Neural cell (in vitro differentiated cells): Measurements from ENCODE around the gene FBXW8. TPM values are rescaled to one million over a fixed set of nuclear protein-coding genes. Genes with fewer than 3 reads are reported as not detected.

ENCODE experiments used
- H2AFZ ChIP-seq: fragments of 200-600, 300-800 bp; sonication (generic), shearing (Covaris generic); 2 replicates; pipeline ENCODE4 v1.6.0; 2014; ENCODE audit warnings: low read depth, mild to moderate bottlenecking, antibody characterized with exemption, low read length, moderate library complexity
- H3F3A ChIP-seq: fragments of 200-600 bp; shearing (Covaris generic); 2 replicates; pipeline ENCODE4 v1.6.1; 2016; ENCODE audit warnings: mild to moderate bottlenecking, moderate library complexity, mixed read lengths, antibody characterized with exemption, low read length; ENCODE audit not compliant: insufficient read depth, poor library complexity, severe bottlenecking
- H3K27ac ChIP-seq: fragments of 200-600, 300-800 bp; sonication (generic), shearing (Covaris generic); 2 replicates; pipeline ENCODE4 v1.5.1; 2014; ENCODE audit warnings: mild to moderate bottlenecking, low read length, moderate library complexity
- H3K27me3 ChIP-seq: fragments of 300-800, 200-600 bp; sonication (generic), shearing (Covaris generic); 2 replicates; pipeline ENCODE4 v1.6.0; 2014; ENCODE audit warnings: mild to moderate bottlenecking, low read depth, low read length, moderate library complexity; ENCODE audit not compliant: insufficient read depth
- H3K36me3 ChIP-seq: fragments of 300-800, 200-600 bp; sonication (generic), shearing (Covaris generic); 2 replicates; pipeline ENCODE4 v1.5.1; 2014; ENCODE audit warnings: mild to moderate bottlenecking, antibody characterized with exemption, low read length, moderate library complexity; ENCODE audit not compliant: insufficient read depth
- H3K4me2 ChIP-seq: fragments of 300-800, 200-600 bp; sonication (generic), shearing (Covaris generic); 2 replicates; pipeline ENCODE4 v1.6.0; 2014; ENCODE audit warnings: mild to moderate bottlenecking, low read length
- H3K4me3 ChIP-seq: fragments of 300-800, 200-600 bp; sonication (generic), shearing (Covaris generic); 2 replicates; pipeline ENCODE4 v1.5.1; 2014; ENCODE audit warnings: mild to moderate bottlenecking, low read length, moderate library complexity
- H3K79me2 ChIP-seq: fragments of 200-600 bp; shearing (Covaris generic); replicated peaks from 2 replicates; pipeline ENCODE4 v1.6.0; 2014; ENCODE audit warnings: mild to moderate bottlenecking, low read length, moderate library complexity; ENCODE audit not compliant: insufficient read depth
- H3K9ac ChIP-seq: fragments of 300-800, 200-600 bp; sonication (generic), shearing (Covaris generic); 2 replicates; pipeline ENCODE4 v1.6.1; 2016; ENCODE audit warnings: mild to moderate bottlenecking, low read length, mixed read lengths
- H3K9me2 ChIP-seq: fragments of 200-600 bp; shearing (Covaris generic); 2 replicates; pipeline ENCODE4 v1.6.1; 2016; ENCODE audit warnings: mild to moderate bottlenecking, low read length, mixed read lengths; ENCODE audit not compliant: insufficient read depth
- H3K9me3 ChIP-seq: fragments of 200-600, 300-800 bp; sonication (generic), shearing (Covaris generic); 2 replicates; pipeline ENCODE4 v1.6.1; 2016; ENCODE audit warnings: mild to moderate bottlenecking, mixed run types, low read length, moderate library complexity, mixed read lengths
- H4K20me1 ChIP-seq: fragments of 200-600 bp; shearing (Covaris generic); 2 replicates; pipeline ENCODE4 v1.6.1; 2016; ENCODE audit warnings: mild to moderate bottlenecking, mixed run types; ENCODE audit not compliant: insufficient read depth
- CTCF ChIP-seq: fragments of 450-650 bp; IDR thresholded peaks from 2 replicates; pipeline ENCODE4 v1.5.1; 2014; ENCODE audit warnings: antibody characterized with exemption, mild to moderate bottlenecking, moderate library complexity; ENCODE audit not compliant: poor library complexity, severe bottlenecking
- EP300 ChIP-seq: fragments of 450-650 bp; conservative IDR thresholded peaks from 2 replicates; pipeline ENCODE4 v1.6.1; 2014; ENCODE audit warnings: antibody characterized with exemption, mild to moderate bottlenecking, moderate library complexity; ENCODE audit not compliant: poor library complexity, severe bottlenecking
- EZH2 ChIP-seq: fragments of 200-600, 300-800 bp; shearing (Covaris generic), sonication (generic); IDR thresholded peaks from 2 replicates; pipeline ENCODE4 v1.6.1; 2014; ENCODE audit warnings: antibody characterized with exemption, low read length, borderline replicate concordance, mild to moderate bottlenecking; ENCODE audit not compliant: insufficient read depth, poor library complexity, severe bottlenecking
- MXI1 ChIP-seq: fragments of 450-650 bp; conservative IDR thresholded peaks from 2 replicates; pipeline ENCODE4 v1.6.1; 2014; ENCODE audit warnings: antibody characterized with exemption, mild to moderate bottlenecking; ENCODE audit not compliant: poor library complexity, severe bottlenecking
- POLR2AphosphoS5 ChIP-seq: IDR thresholded peaks from 2 replicates; pipeline ENCODE4 v1.6.1; 2012
- RAD21 ChIP-seq: fragments of 450-650 bp; conservative IDR thresholded peaks from 2 replicates; pipeline ENCODE4 v1.6.1; 2014; ENCODE audit warnings: antibody characterized with exemption, mild to moderate bottlenecking, moderate library complexity
- SMC3 ChIP-seq: fragments of 450-650 bp; conservative IDR thresholded peaks from 2 replicates; pipeline ENCODE4 v1.6.1; 2014; ENCODE audit warnings: antibody characterized with exemption, mild to moderate bottlenecking, moderate library complexity; ENCODE audit not compliant: poor library complexity
- TAF1 ChIP-seq: IDR thresholded peaks from 2 replicates; pipeline ENCODE4 v1.6.1; 2012; ENCODE audit warnings: low read depth
- polyA plus RNA-seq: library from polyadenylated mRNA; depleted of rRNA; stranded (reverse); fragments of >200 nt; gene quantifications from 2 replicates; pipeline ENCODE4 v1.2.3, GENCODE V29; 2014
- TF ChIP-seq, protein P1 (sequence below): IDR thresholded peaks from 2 replicates; pipeline ENCODE4 v1.6.1; 2012; ENCODE audit warnings: borderline replicate concordance

Gene FBXW8
- polyA plus RNA-seq, 1 donor from 2014 or later = 5.6 TPM

- H3K4me2 ChIP-seq = no peak overlapping the region
- no peaks in the 10 kb centered on the region for H3F3A ChIP-seq
- no peak overlapping the region for H3K9ac ChIP-seq
- H3K36me3 ChIP-seq = no peaks in the 10 kb centered on the region
- no peaks in the 10 kb centered on the region for H3K9me3 ChIP-seq
- no peaks in the 10 kb centered on the region for H3K9me2 ChIP-seq
- H3K27ac ChIP-seq = no peak overlapping the region
- no peaks in the 10 kb centered on the region for H3K27me3 ChIP-seq
- H2AFZ ChIP-seq = no peak overlapping the region
- no peaks in the 10 kb centered on the region for H3K79me2 ChIP-seq
- no peak for TF ChIP-seq POLR2AphosphoS5
- TF ChIP-seq SMC3 = no peak
- TF ChIP-seq, protein P1, sequence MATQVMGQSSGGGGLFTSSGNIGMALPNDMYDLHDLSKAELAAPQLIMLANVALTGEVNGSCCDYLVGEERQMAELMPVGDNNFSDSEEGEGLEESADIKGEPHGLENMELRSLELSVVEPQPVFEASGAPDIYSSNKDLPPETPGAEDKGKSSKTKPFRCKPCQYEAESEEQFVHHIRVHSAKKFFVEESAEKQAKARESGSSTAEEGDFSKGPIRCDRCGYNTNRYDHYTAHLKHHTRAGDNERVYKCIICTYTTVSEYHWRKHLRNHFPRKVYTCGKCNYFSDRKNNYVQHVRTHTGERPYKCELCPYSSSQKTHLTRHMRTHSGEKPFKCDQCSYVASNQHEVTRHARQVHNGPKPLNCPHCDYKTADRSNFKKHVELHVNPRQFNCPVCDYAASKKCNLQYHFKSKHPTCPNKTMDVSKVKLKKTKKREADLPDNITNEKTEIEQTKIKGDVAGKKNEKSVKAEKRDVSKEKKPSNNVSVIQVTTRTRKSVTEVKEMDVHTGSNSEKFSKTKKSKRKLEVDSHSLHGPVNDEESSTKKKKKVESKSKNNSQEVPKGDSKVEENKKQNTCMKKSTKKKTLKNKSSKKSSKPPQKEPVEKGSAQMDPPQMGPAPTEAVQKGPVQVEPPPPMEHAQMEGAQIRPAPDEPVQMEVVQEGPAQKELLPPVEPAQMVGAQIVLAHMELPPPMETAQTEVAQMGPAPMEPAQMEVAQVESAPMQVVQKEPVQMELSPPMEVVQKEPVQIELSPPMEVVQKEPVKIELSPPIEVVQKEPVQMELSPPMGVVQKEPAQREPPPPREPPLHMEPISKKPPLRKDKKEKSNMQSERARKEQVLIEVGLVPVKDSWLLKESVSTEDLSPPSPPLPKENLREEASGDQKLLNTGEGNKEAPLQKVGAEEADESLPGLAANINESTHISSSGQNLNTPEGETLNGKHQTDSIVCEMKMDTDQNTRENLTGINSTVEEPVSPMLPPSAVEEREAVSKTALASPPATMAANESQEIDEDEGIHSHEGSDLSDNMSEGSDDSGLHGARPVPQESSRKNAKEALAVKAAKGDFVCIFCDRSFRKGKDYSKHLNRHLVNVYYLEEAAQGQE = no peak
- TF ChIP-seq CTCF = no peak
- no peak for TF ChIP-seq TAF1
- no peak for TF ChIP-seq RAD21
- TF ChIP-seq MXI1 = no peak
- TF ChIP-seq EP300 = no peak
- no peak for TF ChIP-seq EZH2
- H4K20me1 ChIP-seq = no peaks in the 10 kb centered on the region
- no peak overlapping the region for H3K4me3 ChIP-seq
Observed at GRCh38 chr12:117026343-117026742, 115.6 kb downstream of the FBXW8 start.

GRCh38 chr12:117026921-117027250 lies 116.1 kb downstream of the FBXW8 start:
- H3K9me3 ChIP-seq = no peaks in the 10 kb centered on the region
- H3K79me2 ChIP-seq = no peaks in the 10 kb centered on the region
- H3K4me2 ChIP-seq = no peak overlapping the region
- H3K9me2 ChIP-seq = no peaks in the 10 kb centered on the region
- H3F3A ChIP-seq = no peaks in the 10 kb centered on the region
- H4K20me1 ChIP-seq = no peaks in the 10 kb centered on the region
- no peak overlapping the region for H3K27ac ChIP-seq
- no peak overlapping the region for H3K9ac ChIP-seq
- TF ChIP-seq POLR2AphosphoS5 (no peak), CTCF (no peak), MXI1 (no peak), TAF1 (no peak), RAD21 (no peak), SMC3 (no peak), EZH2 (no peak), EP300 (no peak)
- TF ChIP-seq, protein P1 = no peak
- no peaks in the 10 kb centered on the region for H3K36me3 ChIP-seq
- H3K27me3 ChIP-seq = no peaks in the 10 kb centered on the region
- H3K4me3 ChIP-seq = no peak overlapping the region
- H2AFZ ChIP-seq = no peak overlapping the region
